ENCODE measurements around the gene PCGF3. TPM values are rescaled to one million over a fixed set of nuclear protein-coding genes. Genes with fewer than 3 reads are reported as not detected.
"Not testable (repeated sequence)": the region's sequence is repeated elsewhere in the genome, so short reads cannot be mapped to it uniquely, and the experiment has no call there.

PCGF3 gene
- total RNA-seq, 1 donor = 43.1 TPM

- no peak for TF ChIP-seq CTCF (IDR thresholded peaks at IDR 0.05; ENCODE audit: extremely low read depth, low read depth, low read length)
- peak; percentile 96 for DNase-seq (ENCODE audit: insufficient read length, low spot score, missing footprints)
- Histone ChIP-seq H3K27ac (ENCODE audit: low read depth, low read length) (peak overlapping the region; percentile 86), H3K4me1 (ENCODE audit: insufficient read depth, low read length) (peaks cover 24% of the 10 kb centered on the region), H3K27me3 (ENCODE audit: insufficient read depth, low read length) (no peaks in the 10 kb centered on the region), H3K36me3 (ENCODE audit: insufficient read depth, low read length) (peaks cover 40% of the 10 kb centered on the region), H3K4me2 (ENCODE audit: insufficient read depth, low read length) (peak overlapping the region; percentile 63), H4K20me1 (ENCODE audit: insufficient read depth, low read length) (peaks cover 40% of the 10 kb centered on the region), H3K79me2 (ENCODE audit: insufficient read depth, low read length) (peaks cover 33% of the 10 kb centered on the region), H3K9me3 (ENCODE audit: low read depth, low read length) (no peaks in the 10 kb centered on the region), H3K4me3 (ENCODE audit: insufficient read depth, low read length) (peak overlapping the region; percentile 44), H2AFZ (ENCODE audit: low read length) (no peak overlapping the region)
These were observed 44.4 kb downstream of the PCGF3 start for GRCh38 chr4:749698-750666.

GRCh38 chr4:751676-752075, 46.0 kb downstream of the PCGF3 start:
- TF ChIP-seq CTCF (IDR thresholded peaks at IDR 0.05; ENCODE audit: extremely low read depth, low read depth, low read length) = no peak
- Histone ChIP-seq H3K27me3 (ENCODE audit: insufficient read depth, low read length) (no peaks in the 10 kb centered on the region), H3K4me2 (ENCODE audit: insufficient read depth, low read length) (no peak overlapping the region), H3K27ac (ENCODE audit: low read depth, low read length) (peak overlapping the region; percentile 69), H3K4me1 (ENCODE audit: insufficient read depth, low read length) (peaks cover 24% of the 10 kb centered on the region), H4K20me1 (ENCODE audit: insufficient read depth, low read length) (peaks cover 43% of the 10 kb centered on the region), H2AFZ (ENCODE audit: low read length) (no peak overlapping the region), H3K79me2 (ENCODE audit: insufficient read depth, low read length) (peaks cover 36% of the 10 kb centered on the region), H3K36me3 (ENCODE audit: insufficient read depth, low read length) (peaks cover 43% of the 10 kb centered on the region), H3K9me3 (ENCODE audit: low read depth, low read length) (no peaks in the 10 kb centered on the region), H3K4me3 (ENCODE audit: insufficient read depth, low read length) (no peak overlapping the region)
- DNase-seq (ENCODE audit: insufficient read length, low spot score, missing footprints) = peak; percentile 86

- peaks cover 46% of the 10 kb centered on the region for H3K36me3 ChIP-seq (ENCODE audit: insufficient read depth, low read length)
- no peaks in the 10 kb centered on the region for H3K9me3 ChIP-seq (ENCODE audit: low read depth, low read length)
- no peak for TF ChIP-seq CTCF (IDR thresholded peaks at IDR 0.05; ENCODE audit: extremely low read depth, low read depth, low read length)
- no peak overlapping the region for H3K4me2 ChIP-seq (ENCODE audit: insufficient read depth, low read length)
- no peak overlapping the region for H2AFZ ChIP-seq (ENCODE audit: low read length)
- H3K27ac ChIP-seq (ENCODE audit: low read depth, low read length) = peak overlapping the region; percentile 69
- peak; percentile 85 for DNase-seq (ENCODE audit: insufficient read length, low spot score, missing footprints)
- peaks cover 47% of the 10 kb centered on the region for H4K20me1 ChIP-seq (ENCODE audit: insufficient read depth, low read length)
- no peak overlapping the region for H3K4me3 ChIP-seq (ENCODE audit: insufficient read depth, low read length)
- peaks cover 39% of the 10 kb centered on the region for H3K79me2 ChIP-seq (ENCODE audit: insufficient read depth, low read length)
- H3K4me1 ChIP-seq (ENCODE audit: insufficient read depth, low read length) = peaks cover 24% of the 10 kb centered on the region
- no peaks in the 10 kb centered on the region for H3K27me3 ChIP-seq (ENCODE audit: insufficient read depth, low read length)
These were observed 46.7 kb downstream of the PCGF3 start for GRCh38 chr4:752196-752861.

- not testable (repeated sequence) for H3K27ac ChIP-seq (ENCODE audit: low read depth, low read length); H2AFZ ChIP-seq (ENCODE audit: low read length); H3K4me2 ChIP-seq (ENCODE audit: insufficient read depth, low read length); H3K27me3 ChIP-seq (ENCODE audit: insufficient read depth, low read length); DNase-seq (ENCODE audit: insufficient read length, low spot score, missing footprints); H3K4me3 ChIP-seq (ENCODE audit: insufficient read depth, low read length); H3K9me3 ChIP-seq (ENCODE audit: low read depth, low read length)
- Histone ChIP-seq H3K79me2 (ENCODE audit: insufficient read depth, low read length) (peaks cover 39% of the 10 kb centered on the region), H4K20me1 (ENCODE audit: insufficient read depth, low read length) (peaks cover 43% of the 10 kb centered on the region), H3K36me3 (ENCODE audit: insufficient read depth, low read length) (peaks cover 46% of the 10 kb centered on the region), H3K4me1 (ENCODE audit: insufficient read depth, low read length) (peaks cover 24% of the 10 kb centered on the region)
These were observed 47.6 kb downstream of the PCGF3 start for GRCh38 chr4:753186-753585.

Measured in osteoblast (primary cell).